NK-92 treated with Interleukin-12 subunit alpha and Interleukin-12 subunit beta, amount 100 ng/mL, for 24 hours (cell line): ENCODE measurements around the gene TAF8.

Experiments used
- DNase-seq: peaks from one replicate; lab custom pipeline; 2025; lab: John Stamatoyannopoulos, UW

TAF8 gene

GRCh38 chr6:42059743-42060142, 9.4 kb downstream of the TAF8 start:
- no peak for DNase-seq

DNA sequence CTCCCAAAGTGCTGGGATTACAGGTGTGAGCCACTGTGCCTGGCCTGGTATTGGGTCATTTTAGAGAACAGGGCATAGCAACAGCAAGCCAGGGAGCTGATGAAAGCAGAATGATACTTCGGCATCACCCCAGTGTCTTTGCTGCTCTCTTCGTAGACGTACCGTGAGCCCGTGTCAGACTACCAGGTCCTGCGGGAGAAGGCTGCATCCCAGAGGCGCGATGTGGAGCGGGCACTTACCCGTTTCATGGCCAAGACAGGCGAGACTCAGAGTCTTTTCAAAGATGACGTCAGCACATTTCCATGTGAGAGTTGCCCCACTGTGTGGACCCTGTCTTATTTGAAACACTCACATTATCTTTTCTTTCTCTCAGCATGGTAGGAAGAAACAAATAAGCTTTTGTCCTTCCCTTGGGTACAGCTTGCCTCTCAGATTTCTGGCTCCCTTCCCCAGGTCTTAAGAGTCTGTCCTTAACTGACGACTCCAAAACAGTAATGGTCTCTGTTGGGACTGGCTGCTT, 15.9 kb downstream of the TAF8 start:
- no peak for DNase-seq

- no peak for DNase-seq
Measured at GRCh38 chr6:42068173-42068572, 17.8 kb downstream of the TAF8 start.

GRCh38 chr6:42068872-42069522, 18.7 kb downstream of the TAF8 start:
- DNase-seq: no peak

DNA sequence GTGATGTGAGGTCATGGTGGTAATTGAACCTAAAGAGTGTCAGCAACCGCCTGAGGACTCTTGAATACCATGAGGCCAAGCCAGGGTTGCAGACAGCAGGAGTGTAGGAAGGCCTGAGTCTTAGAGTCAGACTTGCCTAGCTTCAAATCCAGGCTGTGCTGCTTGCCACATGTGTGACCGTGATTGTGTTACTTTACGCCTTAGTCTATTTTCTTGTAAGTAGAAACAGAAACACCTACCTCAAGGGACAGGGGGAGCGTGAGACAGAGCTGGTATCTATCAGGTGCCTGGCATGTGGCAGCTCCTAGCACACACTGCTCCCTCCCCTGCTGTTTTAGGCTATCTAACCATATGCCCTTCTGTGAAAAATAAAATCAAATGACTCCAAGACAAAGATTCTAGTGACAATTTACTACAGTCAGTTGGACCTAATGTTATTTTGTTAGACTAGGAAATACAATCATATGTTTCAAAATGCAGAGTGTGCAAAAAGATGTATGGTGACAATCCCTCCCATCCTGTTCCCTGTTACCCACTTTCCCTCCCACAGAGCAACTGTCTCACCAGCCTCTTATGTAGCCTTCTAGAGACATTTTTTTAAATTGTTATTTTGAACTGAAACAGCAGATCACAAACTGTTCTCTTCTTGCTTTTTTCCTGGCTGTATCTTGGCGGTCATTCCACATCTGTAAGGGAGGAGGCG, 21.7 kb downstream of the TAF8 start:
- DNase-seq: no peak

GRCh38 chr6:42073287-42073686, 23.0 kb downstream of the TAF8 start:
- no peak for DNase-seq

DNA sequence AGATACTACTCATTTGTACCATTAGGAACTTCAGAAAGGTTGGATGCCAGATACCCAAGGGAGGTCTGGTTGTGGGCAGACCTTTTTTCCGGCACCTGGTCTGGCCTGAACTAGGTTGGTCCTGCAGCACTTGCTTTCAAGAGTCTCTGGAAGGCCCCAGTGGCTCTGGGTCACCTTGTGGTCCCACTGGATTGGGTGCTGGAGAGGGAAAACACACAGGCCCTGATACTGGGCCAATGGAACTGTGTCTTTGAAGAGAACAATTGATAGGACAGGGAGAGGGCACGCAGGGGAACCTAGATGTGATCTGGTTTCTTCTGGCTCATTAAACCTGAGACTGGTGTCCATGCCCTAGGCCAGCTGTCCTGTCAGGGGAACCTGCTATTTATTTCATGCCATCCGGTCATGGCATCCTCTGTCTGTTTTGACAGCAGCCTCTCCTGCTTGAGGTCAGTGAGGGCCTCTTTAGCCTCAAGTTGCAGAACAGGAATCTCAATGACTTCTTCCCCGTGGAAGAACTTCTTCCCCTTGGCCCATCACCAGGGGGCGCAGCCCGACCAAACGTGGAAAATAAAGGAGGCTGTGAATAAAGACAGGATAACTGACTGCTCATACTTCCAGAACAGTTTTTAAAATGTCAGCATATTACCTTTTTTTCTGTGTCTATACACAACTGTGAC, 25.0 kb downstream of the TAF8 start:
- peak; percentile 26 for DNase-seq

- DNase-seq: no peak
Measured at GRCh38 chr6:42078386-42078785, 28.1 kb downstream of the TAF8 start.

DNA sequence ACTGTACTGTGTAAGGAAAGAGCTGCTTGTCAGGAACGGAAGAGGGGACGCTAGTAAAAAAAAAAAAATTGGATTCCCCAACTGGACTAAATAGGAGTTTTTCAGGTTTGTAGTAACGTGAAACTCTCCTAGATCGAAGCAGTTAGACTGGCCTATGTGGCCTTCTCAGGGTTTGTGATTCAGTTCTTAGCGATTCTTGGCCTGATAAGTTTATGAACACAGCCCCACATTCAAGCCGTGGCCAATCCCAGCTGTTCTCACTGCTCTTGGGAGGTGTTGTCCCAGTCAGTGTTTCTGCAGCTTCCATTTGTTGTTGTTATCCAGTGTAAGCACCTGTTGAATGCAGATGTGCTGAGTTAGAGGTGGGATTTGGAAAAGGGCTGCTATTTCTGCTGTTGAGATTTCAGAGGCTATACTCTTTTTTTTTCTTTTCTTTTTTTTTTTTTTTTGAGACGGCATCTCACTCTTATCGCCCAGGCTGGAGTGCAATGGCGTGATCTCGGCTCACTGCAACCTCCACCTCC, 29.7 kb downstream of the TAF8 start:
- DNase-seq: no peak

DNA sequence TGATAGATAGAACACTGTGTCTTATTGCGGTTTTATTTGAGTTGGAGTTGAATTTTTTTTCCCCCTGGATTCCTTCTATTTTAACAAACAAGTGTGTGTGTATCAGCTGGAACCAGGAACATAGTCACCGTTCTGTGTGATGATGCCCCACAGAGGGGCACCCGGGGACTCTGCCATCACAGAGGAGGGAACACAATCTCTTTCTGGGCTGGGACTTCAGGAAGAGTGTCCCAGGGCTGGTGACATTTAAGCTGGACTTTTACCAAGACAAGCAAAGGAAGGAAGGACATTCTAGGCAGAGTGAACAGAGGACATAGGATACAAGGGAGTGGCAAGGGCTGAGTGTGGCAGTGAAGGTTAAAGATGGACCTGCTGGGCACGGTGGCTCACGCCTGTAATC, 33.2 kb downstream of the TAF8 start:
- DNase-seq: no peak

DNA sequence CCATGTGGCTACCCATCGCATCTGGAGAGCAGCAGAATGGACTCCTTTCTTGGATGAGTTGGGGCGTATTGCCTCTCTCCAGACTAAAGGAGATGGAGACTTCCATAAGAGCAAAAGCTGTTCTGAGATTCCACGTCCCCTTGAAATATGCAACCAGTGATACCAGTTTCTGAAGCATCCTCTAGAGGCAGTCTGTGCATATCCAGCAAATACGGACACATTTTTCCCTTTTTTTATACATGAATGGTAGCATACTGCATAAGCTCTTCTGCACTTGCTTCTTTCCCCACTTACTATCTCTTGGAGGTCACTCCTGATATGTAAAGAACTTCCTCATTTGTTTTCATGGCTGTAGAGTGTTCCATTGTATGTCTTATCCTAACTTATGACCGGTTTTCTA, 34.6 kb downstream of the TAF8 start:
- no peak for DNase-seq

GRCh38 chr6:42086046-42087035, 36.0 kb downstream of the TAF8 start:
- DNase-seq: no peak

DNA sequence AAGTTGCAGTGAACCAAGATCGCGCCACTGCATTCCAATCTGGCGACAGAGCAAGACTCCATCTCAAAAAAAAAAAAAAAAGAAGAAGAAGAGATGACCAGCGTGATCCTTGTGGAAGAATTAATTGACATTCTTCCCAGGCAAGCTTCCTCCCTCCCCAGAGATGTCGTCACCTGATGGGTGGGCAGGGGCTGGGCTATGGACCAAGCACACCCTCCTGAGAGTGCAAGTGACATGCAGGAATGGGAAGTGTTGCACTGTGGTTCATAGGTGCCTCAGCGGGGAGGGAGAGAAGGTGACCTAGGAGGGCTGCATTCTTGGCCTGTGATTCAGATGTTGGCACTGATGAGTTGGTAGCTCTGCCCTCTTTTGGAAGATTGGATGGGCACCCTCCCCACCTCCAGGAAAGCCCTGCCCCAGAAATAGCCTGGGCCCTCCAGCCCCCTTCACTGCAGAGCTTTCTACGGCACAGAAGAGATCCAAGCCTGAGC, 37.8 kb downstream of the TAF8 start:
- no peak for DNase-seq

GRCh38 chr6:42090819-42091717, 40.7 kb downstream of the TAF8 start:
- DNase-seq: no peak

DNA sequence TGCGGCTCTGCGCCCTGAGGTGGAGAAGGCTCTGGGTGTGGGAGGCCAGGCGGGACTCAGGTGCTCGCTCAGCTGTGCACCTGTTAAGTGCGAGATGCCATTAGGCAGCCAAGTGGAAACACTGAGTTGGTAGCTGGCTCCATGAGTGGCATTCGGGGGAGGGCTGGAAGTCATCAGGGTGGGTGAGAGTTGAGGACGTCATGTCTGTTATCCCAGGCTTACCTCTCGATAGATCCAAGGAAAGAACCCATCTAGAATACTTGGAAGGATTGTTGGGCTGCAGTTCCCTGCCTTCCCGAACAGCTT, 41.3 kb downstream of the TAF8 start:
- DNase-seq: no peak

GRCh38 chr6:42093582-42094329, 43.4 kb downstream of the TAF8 start:
- no peak for DNase-seq

DNA sequence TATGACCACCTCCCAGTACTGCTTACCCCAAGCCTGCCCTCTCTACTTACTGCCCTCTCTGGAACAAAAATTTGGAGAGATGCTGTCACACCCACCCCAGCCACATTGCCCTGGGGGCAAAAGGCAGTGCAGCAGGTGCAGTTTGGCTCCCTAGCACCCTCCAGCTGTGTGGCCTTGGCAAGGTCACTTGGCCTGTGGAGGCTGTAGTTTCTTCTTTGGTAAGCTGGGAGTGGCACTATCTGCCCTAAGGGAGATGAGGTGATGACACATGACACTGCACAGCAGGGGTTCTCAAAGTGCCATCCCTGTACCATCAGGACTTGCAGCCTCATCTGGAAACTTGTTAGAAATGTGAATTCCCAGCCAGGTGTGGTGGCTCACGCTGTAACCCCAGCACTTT, 44.8 kb downstream of the TAF8 start:
- no peak for DNase-seq

- no peak for DNase-seq
Measured at GRCh38 chr6:42095776-42096541, 45.6 kb downstream of the TAF8 start.
